K562 (cell line): ENCODE measurements around the gene SHANK3. TPM values are rescaled to one million over a fixed set of nuclear protein-coding genes. Genes with fewer than 3 reads are reported as not detected.
"Not testable (repeated sequence)": the region's sequence is repeated elsewhere in the genome, so short reads cannot be mapped to it uniquely, and the experiment has no call there.

ENCODE experiments used
- ATAC-seq: fragments of 200-7000 bp; cut with Tn5 transposase; 3 replicates; pipeline ENCODE4 v1.9.1; 2020; ENCODE audit warnings: moderate library complexity
- BruUV-seq: library from RNA; stranded (reverse); fragments of 400-500 nt; replicated peaks from 2 replicates; lab custom pipeline; 2021; lab: Mats Ljungman, UMichigan
- CTCF ChIA-PET: fragments of 300-600 bp; formaldehyde crosslinking; extraction: SDS; loops from one replicate; lab custom pipeline; 2021; ENCODE audit warnings: low intra/inter-chr PET ratio; lab: Yijun Ruan, JAX
- POLR2A ChIA-PET: fragments of 300-600, 350-650 bp; sonication (Branson Sonifier 250); formaldehyde crosslinking; extraction: SDS; loops from one replicate; lab custom pipeline; 2021; ENCODE audit warnings: antibody characterized with exemption, inconsistent platforms; lab: Yijun Ruan, JAX
- DNase-seq, 4 experiments: peaks; one replicate each; pipeline versions ENCODE4 v3.0.0 to v3.0.0-alpha.2; 2011 to 2018; ENCODE audit warnings: low spot score in 3 of 4, mixed read lengths in 3 of 4; ENCODE audit errors: extremely low read depth in 1 of 4
- FAIRE-seq: peaks from 2 replicates; lab custom pipeline; 2011; peaks lifted over from hg19 to GRCh38; lab: Jason Lieb, UNC
- H2AFZ ChIP-seq: 2 replicates; pipeline ENCODE4 v1.6.0; 2011; ENCODE audit warnings: low read depth, low read length, control low read depth, inconsistent platforms
- H3K27ac ChIP-seq: fragments of 200-600 bp; 3 replicates; pipeline ENCODE4 v1.8.0; 2011; ENCODE audit warnings: low read depth, mild to moderate bottlenecking, control low read depth, inconsistent platforms, low read length, moderate library complexity, mixed read lengths; ENCODE audit errors: extremely low read depth
- H3K27me3 ChIP-seq, 2 experiments: fragments of 300-600 bp in 1 of 2; 2 replicates in 1 of 2; 3 replicates in 1 of 2; pipeline versions ENCODE4 v1.6.0 to v1.8.0; 2011; ENCODE audit warnings: inconsistent platforms in 2 of 2, low read length in 2 of 2, mild to moderate bottlenecking in 1 of 2, mixed read lengths in 1 of 2, moderate library complexity in 1 of 2; ENCODE audit not compliant: control insufficient read depth in 2 of 2, insufficient read depth in 2 of 2
- H3K36me3 ChIP-seq: fragments of 300-600 bp; 3 replicates; pipeline ENCODE4 v1.8.0; 2011; ENCODE audit warnings: mild to moderate bottlenecking, low read length, inconsistent platforms; ENCODE audit not compliant: control insufficient read depth, insufficient read depth
- H3K4me1 ChIP-seq, 2 experiments: fragments of 200-600 bp in 1 of 2; replicated peaks in 1 of 2; 2 replicates in 1 of 2; 3 replicates in 1 of 2; pipeline versions ENCODE4 v1.5.1 to v1.8.0; 2011; ENCODE audit warnings: inconsistent platforms in 2 of 2, low read length in 2 of 2, mild to moderate bottlenecking in 1 of 2, mixed read lengths in 1 of 2, moderate library complexity in 1 of 2; ENCODE audit not compliant: control insufficient read depth in 2 of 2, insufficient read depth in 2 of 2
- H3K4me2 ChIP-seq: 2 replicates; pipeline ENCODE4 v1.6.1; 2011; ENCODE audit warnings: low read length, control low read depth, inconsistent platforms, mixed read lengths; ENCODE audit not compliant: insufficient read depth
- H3K4me3 ChIP-seq: fragments of 200-600 bp; sonication (generic), shearing (Covaris generic); 2 replicates; pipeline ENCODE4 v1.5.1; 2016; ENCODE audit warnings: control low read depth, inconsistent platforms
- H3K79me2 ChIP-seq: fragments of 200-600 bp; 3 replicates; pipeline ENCODE4 v1.8.0; 2011; ENCODE audit warnings: low read length, inconsistent platforms; ENCODE audit not compliant: control insufficient read depth, insufficient read depth
- H3K9ac ChIP-seq, 2 experiments: 2 replicates each; pipeline versions ENCODE4 v1.6.0 to v1.6.1; 2011; ENCODE audit warnings: low read depth in 2 of 2, low read length in 2 of 2, control low read depth in 1 of 2, inconsistent platforms in 1 of 2, mild to moderate bottlenecking in 1 of 2, mixed read lengths in 1 of 2; ENCODE audit not compliant: insufficient read depth in 1 of 2
- H3K9me1 ChIP-seq: one replicate; pipeline ENCODE4 v1.6.0; 2011; ENCODE audit warnings: inconsistent platforms, mild to moderate bottlenecking, low read length, moderate library complexity; ENCODE audit not compliant: control insufficient read depth, insufficient read depth
- H3K9me3 ChIP-seq: replicated peaks from 2 replicates; pipeline ENCODE4 v1.5.1; 2011; ENCODE audit warnings: low read depth, low read length, inconsistent platforms; ENCODE audit not compliant: control insufficient read depth, insufficient read depth
- H4K20me1 ChIP-seq: replicated peaks from 2 replicates; pipeline ENCODE4 v1.6.1; 2011; ENCODE audit warnings: low read length, inconsistent platforms, mixed read lengths; ENCODE audit not compliant: control insufficient read depth, insufficient read depth
- WGBS: fragments of 100-300 bp; shearing (Covaris generic); methylation state at CpG from one replicate; pipeline ENCODE4 v1.1.6; 2016; ENCODE audit warnings: low coverage, mixed read lengths; ENCODE audit not compliant: insufficient coverage; ENCODE audit errors: missing lambda C conversion rate; 5-methylcytosine and 5-hydroxymethylcytosine counted together
- in situ Hi-C: fragments of 300-500 bp; cut with MboI; formaldehyde crosslinking; loops from 4 replicates; pipeline ENCODE4 v1.15.0; 2018; ENCODE audit warnings: inconsistent platforms, mixed read lengths
- intact Hi-C: fragments of 100-400 bp; cut with micrococcal nuclease; formaldehyde crosslinking; loops from 2 replicates; pipeline ENCODE4 v1.14.2; 2022
- polyA plus RNA-seq, 8 experiments: library from polyadenylated mRNA; depleted of rRNA in 4 of 8; stranded (reverse) in 5 of 8; unstranded in 3 of 8; fragments of >200 nt; fragmentation: Nextera tagmentation in 2 of 8; fragmentation: Illumina TruSeq in 1 of 8; extraction: Ambion mirVana in 2 of 8; extraction: Trizol in 1 of 8; gene quantifications; 2 replicates each; pipeline versions ENCODE4 v1.2.1 to v1.2.3, GENCODE V29; 2011 to 2014; ENCODE audit warnings: inconsistent platforms in 1 of 8, missing spikeins in 1 of 8
- total RNA-seq, 7 experiments: library from RNA; depleted of rRNA in 6 of 7; stranded (reverse); fragments of >200 nt in 6 of 7; fragmentation: Illumina TruSeq in 2 of 7; extraction: Trizol in 2 of 7; gene quantifications; 2 replicates each; pipeline versions ENCODE4 v1.2.1 to v1.2.3, GENCODE V29; 2011 to 2021; ENCODE audit warnings: low replicate concordance in 1 of 7

Gene SHANK3
- total and polyA plus RNA-seq, 9 of the 15 experiments (the other 6 are each of a cell fraction or from before 2014, with no cell fraction given), result 0.01 to 0.07 (median 0.03) TPM; not detected in 6

DNA sequence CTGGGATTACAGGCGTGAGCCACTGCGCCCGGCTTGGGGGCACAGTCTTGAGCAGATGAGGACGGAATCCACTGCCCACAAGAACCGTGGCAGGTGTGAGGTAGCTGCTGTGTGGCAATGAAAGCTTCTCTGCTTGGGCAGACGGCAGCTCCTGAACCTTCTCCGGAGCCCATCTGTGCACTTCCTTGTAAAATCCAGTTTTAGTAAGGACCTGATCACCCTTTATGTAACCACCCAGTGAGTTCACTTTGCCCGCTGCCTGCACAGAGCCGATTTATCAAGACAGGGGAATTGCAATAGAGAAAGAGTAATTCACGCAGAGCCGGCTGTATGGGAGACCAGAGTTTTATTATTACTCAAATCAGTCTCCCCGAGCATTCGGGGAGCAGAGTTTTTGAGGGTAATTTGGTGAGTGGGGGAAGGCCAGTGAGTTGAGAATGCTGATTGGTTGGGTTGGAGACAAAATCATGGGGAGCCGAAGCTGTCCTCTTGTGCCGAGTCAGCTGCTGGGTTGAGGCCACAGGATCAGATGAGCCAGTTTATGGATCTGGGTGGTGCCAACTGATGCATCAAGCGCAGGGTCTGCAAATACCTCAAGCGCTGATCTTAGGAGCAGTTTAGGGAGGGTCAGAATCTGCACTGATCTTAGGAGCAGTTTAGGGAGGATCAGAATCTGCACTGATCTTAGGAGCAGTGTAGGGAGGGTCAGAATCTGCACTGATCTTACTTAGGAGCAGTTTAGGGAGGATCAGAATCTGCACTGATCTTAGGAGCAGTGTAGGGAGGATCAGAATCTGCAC, 29.4 kb upstream of the SHANK3 start:
- H4K20me1 ChIP-seq, H3K9me3 ChIP-seq, H3K4me3 ChIP-seq, intact Hi-C loops, H3K4me2 ChIP-seq, ATAC-seq, CTCF ChIA-PET, FAIRE-seq, H2AFZ ChIP-seq, H3K4me1 ChIP-seq, H3K9ac ChIP-seq, BruUV-seq, DNase-seq, H3K36me3 ChIP-seq, H3K27ac ChIP-seq, H3K79me2 ChIP-seq, H3K9me1 ChIP-seq: not testable (repeated sequence)
- H3K27me3 ChIP-seq, result peaks cover 5 to 39% of the 10 kb centered on the region in 2 experiments
- in situ Hi-C loops, result loop anchor here (5.0 kb wide), 1 partner anchor 54 kb away; no protein-coding TSS in a partner anchor
- POLR2A ChIA-PET, result interaction anchor here (0.6 to 0.9 kb wide), 2 partner anchors 64 to 136 kb away, joined by 3 read pairs; partner anchors contain the start of gene LMF2
- WGBS, result 16% methylated on average over 9 of the region's 17 CpGs

DNA sequence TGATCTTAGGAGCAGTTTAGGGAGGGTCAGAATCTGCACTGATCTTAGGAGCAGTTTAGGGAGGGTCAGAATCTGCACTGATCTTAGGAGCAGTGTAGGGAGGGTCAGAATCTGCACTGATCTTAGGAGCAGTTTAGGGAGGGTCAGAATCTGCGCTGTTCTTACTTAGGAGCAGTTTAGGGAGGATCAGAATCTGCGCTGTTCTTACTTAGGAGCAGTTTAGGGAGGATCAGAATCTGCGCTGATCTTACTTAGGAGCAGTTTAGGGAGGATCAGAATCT, 28.9 kb upstream of the SHANK3 start:
- H3K4me1 ChIP-seq, H3K9me3 ChIP-seq, H3K79me2 ChIP-seq, H3K4me2 ChIP-seq, H4K20me1 ChIP-seq, H3K9me1 ChIP-seq, BruUV-seq, CTCF ChIA-PET, FAIRE-seq, H2AFZ ChIP-seq, ATAC-seq, H3K4me3 ChIP-seq, H3K27ac ChIP-seq, intact Hi-C loops, DNase-seq, H3K9ac ChIP-seq, H3K36me3 ChIP-seq: not testable (repeated sequence)
- POLR2A ChIA-PET, result interaction anchor here (0.6 kb wide), 1 partner anchor 64 kb away, joined by 3 read pairs; no protein-coding TSS in a partner anchor
- 2% methylated on average over 3 of the region's 3 CpGs for WGBS
- in situ Hi-C loops, result loop anchor here (5.0 kb wide), 1 partner anchor 54 kb away; no protein-coding TSS in a partner anchor
- H3K27me3 ChIP-seq, result peaks cover 5 to 36% of the 10 kb centered on the region in 2 experiments
